ENCODE measurements around the gene LRP1B. TPM values are rescaled to one million over a fixed set of nuclear protein-coding genes. Genes with fewer than 3 reads are reported as not detected.

LRP1B gene
- total RNA-seq = 10 to 100 TPM in 1 of 4 donors, 1 to 10 TPM in 3; 3.3 to 11.1 (median 4.6) TPM

DNA sequence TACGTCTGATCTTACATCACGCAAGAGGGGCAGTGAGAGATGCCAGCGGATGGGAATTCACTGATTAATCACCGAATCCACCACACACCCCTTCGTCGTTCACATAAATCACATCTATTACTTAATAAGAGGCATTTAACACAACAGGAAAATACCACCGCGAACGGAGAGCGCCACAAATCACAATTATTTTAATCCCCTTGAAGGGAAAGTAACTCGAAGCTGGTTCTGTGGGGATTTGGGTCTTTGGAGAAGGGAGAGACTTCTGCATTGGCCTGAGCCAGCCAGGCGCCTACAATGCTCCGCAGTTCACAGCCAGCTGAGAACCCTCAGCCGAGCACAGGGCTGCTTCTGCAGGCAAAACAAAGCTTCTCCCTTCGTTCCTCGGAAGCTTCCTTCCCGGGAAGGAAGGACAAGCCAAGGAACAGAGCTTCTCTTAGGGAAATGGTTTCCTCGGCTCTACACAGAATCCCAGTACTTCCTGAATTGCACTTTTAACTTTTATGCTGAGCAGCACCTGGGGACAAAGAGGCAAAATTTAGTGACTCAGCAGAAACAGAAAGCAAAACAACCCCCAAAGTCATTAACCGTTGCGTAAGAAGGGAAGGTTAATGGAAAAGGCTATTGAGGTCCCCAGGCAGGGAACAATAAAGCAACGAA lies at the start of gene LRP1B:
Gene LRP1B, minus strand, starts transcription at position 7 of the 660 bp plus-strand sequence. CDS start 287 bp downstream, outside the sequence.
- Histone ChIP-seq H3K4me3 (peak within 1 kb of the TSS; percentile 45 to 59 (median 54)), H3K27me3 (peaks cover 5 to 16% (median 10%) of the 10 kb centered on the region in 3 donors), H3K27ac (no peak within 1 kb of the TSS), H3K4me1 (peaks cover 0 to 4% of the 10 kb centered on the region in 2 donors), H3K36me3 (no peaks in the 10 kb centered on the region), H3K9me3 (no peaks in the 10 kb centered on the region)
- in situ Hi-C loops (cut with MboI; ENCODE audit: low sequenced_read_pairs in 4 of 4) (no loop called here), intact Hi-C loops (cut with DNase I; ENCODE audit: low total_unique reads) (no loop called here)
- TF ChIP-seq POLR2A (IDR thresholded peaks at IDR 0.05) = no peak
- TF ChIP-seq, protein P1, sequence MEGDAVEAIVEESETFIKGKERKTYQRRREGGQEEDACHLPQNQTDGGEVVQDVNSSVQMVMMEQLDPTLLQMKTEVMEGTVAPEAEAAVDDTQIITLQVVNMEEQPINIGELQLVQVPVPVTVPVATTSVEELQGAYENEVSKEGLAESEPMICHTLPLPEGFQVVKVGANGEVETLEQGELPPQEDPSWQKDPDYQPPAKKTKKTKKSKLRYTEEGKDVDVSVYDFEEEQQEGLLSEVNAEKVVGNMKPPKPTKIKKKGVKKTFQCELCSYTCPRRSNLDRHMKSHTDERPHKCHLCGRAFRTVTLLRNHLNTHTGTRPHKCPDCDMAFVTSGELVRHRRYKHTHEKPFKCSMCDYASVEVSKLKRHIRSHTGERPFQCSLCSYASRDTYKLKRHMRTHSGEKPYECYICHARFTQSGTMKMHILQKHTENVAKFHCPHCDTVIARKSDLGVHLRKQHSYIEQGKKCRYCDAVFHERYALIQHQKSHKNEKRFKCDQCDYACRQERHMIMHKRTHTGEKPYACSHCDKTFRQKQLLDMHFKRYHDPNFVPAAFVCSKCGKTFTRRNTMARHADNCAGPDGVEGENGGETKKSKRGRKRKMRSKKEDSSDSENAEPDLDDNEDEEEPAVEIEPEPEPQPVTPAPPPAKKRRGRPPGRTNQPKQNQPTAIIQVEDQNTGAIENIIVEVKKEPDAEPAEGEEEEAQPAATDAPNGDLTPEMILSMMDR (IDR thresholded peaks at IDR 0.05 in 4 of 5, conservative IDR thresholded peaks at IDR 0.05 in 1 of 5) = no peak
- DNase-seq (no peak), ATAC-seq (peak; percentile 19 to 39)

DNA sequence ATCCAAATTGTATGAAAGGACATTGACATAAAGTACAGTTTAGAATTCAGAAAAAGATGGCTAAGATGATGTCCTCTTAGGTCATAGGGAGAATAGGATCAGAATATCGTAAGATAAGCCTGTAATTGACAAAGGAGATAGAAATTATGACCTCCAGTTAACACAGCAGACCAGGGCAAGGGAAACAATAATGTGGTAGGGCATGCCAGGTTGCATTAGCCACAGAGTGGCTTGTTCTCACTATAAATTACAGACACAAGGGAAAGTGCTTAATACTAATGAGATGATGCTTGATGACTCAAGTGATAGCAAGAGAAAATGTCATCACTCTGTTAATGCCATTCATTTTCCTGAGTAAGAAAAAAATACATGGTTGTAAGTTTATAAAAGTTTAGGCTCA lies 48.9 kb upstream of the LRP1B start:
- H3K4me1 ChIP-seq = no peaks in the 10 kb centered on the region
- H3K4me3 ChIP-seq = no peak overlapping the region
- in situ Hi-C loops (cut with MboI; ENCODE audit: low sequenced_read_pairs in 4 of 4) (no loop called here), intact Hi-C loops (cut with DNase I; ENCODE audit: low total_unique reads) (no loop called here)
- DNase-seq (no peak), ATAC-seq (no peak)
- H3K36me3 ChIP-seq = no peaks in the 10 kb centered on the region
- TF ChIP-seq POLR2A (IDR thresholded peaks at IDR 0.05) = no peak
- TF ChIP-seq, protein P1 (IDR thresholded peaks at IDR 0.05 in 4 of 5, conservative IDR thresholded peaks at IDR 0.05 in 1 of 5) = no peak
- no peak overlapping the region for H3K27ac ChIP-seq
- H3K27me3 ChIP-seq = no peaks in the 10 kb centered on the region
- H3K9me3 ChIP-seq = no peaks in the 10 kb centered on the region

DNA sequence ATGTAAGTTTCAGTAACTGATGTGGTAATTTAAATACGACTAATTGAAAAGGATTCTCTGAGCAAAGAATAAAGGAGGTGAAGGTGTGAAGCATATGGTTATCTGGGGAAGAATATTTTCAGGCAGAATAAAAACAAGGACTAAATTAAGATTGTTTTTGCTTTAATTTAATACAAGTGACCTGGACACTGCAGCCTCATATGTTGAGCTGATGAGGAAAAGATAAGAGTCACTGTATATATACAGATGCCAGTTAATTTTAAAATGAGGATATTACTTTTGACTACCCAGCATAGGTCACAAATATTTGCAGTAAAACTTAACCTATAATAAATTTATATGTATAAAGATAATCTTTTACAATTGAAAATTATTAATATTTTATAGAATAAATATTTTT lies 47.8 kb upstream of the LRP1B start:
- no peaks in the 10 kb centered on the region for H3K9me3 ChIP-seq
- in situ Hi-C loops (cut with MboI; ENCODE audit: low sequenced_read_pairs in 4 of 4) (no loop called here), intact Hi-C loops (cut with DNase I; ENCODE audit: low total_unique reads) (no loop called here)
- no peaks in the 10 kb centered on the region for H3K27me3 ChIP-seq
- no peak overlapping the region for H3K27ac ChIP-seq
- ATAC-seq (no peak), DNase-seq (no peak)
- TF ChIP-seq POLR2A (IDR thresholded peaks at IDR 0.05) = no peak
- TF ChIP-seq, protein P1 (IDR thresholded peaks at IDR 0.05 in 4 of 5, conservative IDR thresholded peaks at IDR 0.05 in 1 of 5) = no peak
- H3K36me3 ChIP-seq = no peaks in the 10 kb centered on the region
- H3K4me1 ChIP-seq = no peaks in the 10 kb centered on the region
- no peak overlapping the region for H3K4me3 ChIP-seq

DNA sequence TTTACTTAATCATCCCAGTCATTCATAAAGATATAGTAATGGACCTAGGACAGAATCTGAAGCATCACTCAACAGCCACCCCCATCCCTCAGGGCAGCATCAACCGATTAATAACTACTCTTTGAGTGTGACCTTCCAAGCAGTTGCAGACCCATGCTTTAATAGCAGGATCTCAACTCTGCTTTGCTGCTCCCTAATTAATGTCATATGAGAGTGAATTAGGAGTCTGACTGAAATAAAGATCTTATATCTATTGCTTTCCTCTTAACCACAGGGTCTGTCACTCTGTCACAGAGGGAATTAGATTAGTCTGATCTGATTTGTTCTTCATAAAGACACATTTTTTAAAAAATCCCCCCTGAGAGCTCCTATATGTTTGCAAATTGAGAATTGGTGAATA lies 46.1 kb upstream of the LRP1B start:
- Histone ChIP-seq H3K4me1 (no peaks in the 10 kb centered on the region), H3K9me3 (no peaks in the 10 kb centered on the region), H3K4me3 (no peak overlapping the region), H3K27ac (no peak overlapping the region), H3K36me3 (no peaks in the 10 kb centered on the region), H3K27me3 (no peaks in the 10 kb centered on the region)
- no peak for DNase-seq
- TF ChIP-seq, protein P1 (IDR thresholded peaks at IDR 0.05 in 4 of 5, conservative IDR thresholded peaks at IDR 0.05 in 1 of 5) = no peak
- TF ChIP-seq POLR2A (IDR thresholded peaks at IDR 0.05) = no peak
- ATAC-seq = no peak
- in situ Hi-C loops (cut with MboI; ENCODE audit: low sequenced_read_pairs in 4 of 4) (no loop called here), intact Hi-C loops (cut with DNase I; ENCODE audit: low total_unique reads) (no loop called here)
